NT2/D1 (cell line): Measurements from ENCODE around the gene POLR1A.

Experiments used
- SUZ12 ChIP-seq: IDR thresholded peaks from 2 replicates; pipeline ENCODE4 v1.6.1; 2011; ENCODE audit not compliant: insufficient read length, insufficient read depth; ENCODE audit errors: extremely low read depth
- YY1 ChIP-seq: IDR thresholded peaks from 2 replicates; pipeline ENCODE4 v1.6.1; 2011; ENCODE audit not compliant: insufficient read length, insufficient read depth
- ZNF274 ChIP-seq: IDR thresholded peaks from 2 replicates; pipeline ENCODE4 v1.6.1; 2011; ENCODE audit warnings: mild to moderate bottlenecking, low read depth, low read length

- no peak for TF ChIP-seq ZNF274
- no peak for TF ChIP-seq YY1
- no peak for TF ChIP-seq SUZ12
Measured at GRCh38 chr2:86039963-86040655, 65.6 kb downstream of the POLR1A start.
